HEK293 (cell line): Measurements from ENCODE around the gene FAM193A.

Experiments
- CTCF ChIA-PET: fragments of 350-600 bp; formaldehyde crosslinking; extraction: SDS; loops from one replicate; lab custom pipeline; 2021; ENCODE audit warnings: antibody characterized with exemption; lab: Yijun Ruan, JAX
- POLR2A ChIA-PET: fragments of 300-600 bp; formaldehyde crosslinking; extraction: SDS; loops from one replicate; lab custom pipeline; 2020; ENCODE audit warnings: antibody characterized with exemption, inconsistent platforms; lab: Yijun Ruan, JAX
- H3K27ac ChIP-seq: fragments of 200-500 bp; sonication (Bioruptor generic); 2 replicates; pipeline ENCODE4 v1.5.1; 2014; ENCODE audit warnings: low read depth, low read length, control low read depth, inconsistent platforms; ENCODE audit errors: extremely low read depth
- H3K36me3 ChIP-seq, 2 experiments: fragments of 200-500 bp in 1 of 2; sonication (Bioruptor generic) in 1 of 2; 1 replicate in 1 of 2; 2 replicates in 1 of 2; pipeline ENCODE4 v1.5.1; 2014 to 2017; ENCODE audit warnings: inconsistent platforms in 2 of 2, low read length in 2 of 2; ENCODE audit not compliant: control insufficient read depth in 2 of 2, insufficient read depth in 1 of 2
- H3K4me1 ChIP-seq: fragments of 200-500 bp; sonication (Bioruptor generic); 2 replicates; pipeline ENCODE4 v1.5.1; 2014; ENCODE audit warnings: mild to moderate bottlenecking, low read length, inconsistent platforms; ENCODE audit not compliant: control insufficient read depth, insufficient read depth
- H3K4me3 ChIP-seq: 2 replicates; pipeline ENCODE4 v1.5.1; 2011; ENCODE audit warnings: low read depth, mild to moderate bottlenecking, control low read depth, low read length, moderate library complexity
- H3K9me3 ChIP-seq: fragments of 200-500 bp; sonication (Bioruptor generic); 2 replicates; pipeline ENCODE4 v1.5.1; 2014; ENCODE audit warnings: low read depth, low read length, inconsistent platforms; ENCODE audit not compliant: control insufficient read depth, insufficient read depth
- HOXD13 ChIP-seq: sonication (generic); formaldehyde crosslinking; IDR thresholded peaks from 2 replicates; pipeline ENCODE4 v1.8.0; 2022; ENCODE audit warnings: missing genetic modification reagents, borderline replicate concordance
- RBAK ChIP-seq: fragments of 450-650 bp; formaldehyde crosslinking; IDR thresholded peaks from 2 replicates; pipeline ENCODE4 v1.5.1; 2016; ENCODE audit warnings: missing biosample characterization, missing genetic modification characterization
- SCRT1 ChIP-seq: fragments of 450-650 bp; formaldehyde crosslinking; IDR thresholded peaks from 2 replicates; pipeline ENCODE4 v1.5.1; 2016; ENCODE audit warnings: missing biosample characterization, missing genetic modification characterization, borderline replicate concordance
- SP7 ChIP-seq: fragments of 450-650 bp; formaldehyde crosslinking; IDR thresholded peaks from 2 replicates; pipeline ENCODE4 v1.5.1; 2016; ENCODE audit warnings: missing biosample characterization, missing genetic modification characterization
- WT1 ChIP-seq: fragments of 450-650 bp; formaldehyde crosslinking; IDR thresholded peaks from 2 replicates; pipeline ENCODE4 v1.5.1; 2016; ENCODE audit warnings: missing biosample characterization, missing genetic modification characterization
- ZBTB26 ChIP-seq: fragments of 450-650 bp; formaldehyde crosslinking; optimal IDR thresholded peaks from 2 replicates; pipeline ENCODE3; 2016; ENCODE audit warnings: missing biosample characterization, mild to moderate bottlenecking, missing genetic modification characterization
- ZFP69B ChIP-seq: fragments of 450-650 bp; formaldehyde crosslinking; IDR thresholded peaks from 2 replicates; pipeline ENCODE4 v1.5.1; 2016; ENCODE audit warnings: missing biosample characterization, missing genetic modification characterization
- ZNF157 ChIP-seq: fragments of 450-650 bp; formaldehyde crosslinking; IDR thresholded peaks from 2 replicates; pipeline ENCODE4 v1.5.1; 2016; ENCODE audit warnings: missing biosample characterization, missing genetic modification characterization
- ZNF202 ChIP-seq: fragments of 450-650 bp; formaldehyde crosslinking; IDR thresholded peaks from 2 replicates; pipeline ENCODE4 v1.5.1; 2016; ENCODE audit warnings: missing biosample characterization, missing genetic modification characterization, borderline replicate concordance
- ZNF274 ChIP-seq, 2 experiments: fragments of 200-500 bp in 1 of 2; fragments of 450-650 bp in 1 of 2; sonication (Bioruptor generic) in 1 of 2; formaldehyde crosslinking in 1 of 2; IDR thresholded peaks; 2 replicates each; pipeline versions ENCODE4 v1.5.1 to v1.6.1; 2014 to 2016; ENCODE audit warnings: borderline replicate concordance in 1 of 2, inconsistent platforms in 1 of 2, low read length in 1 of 2, missing biosample characterization in 1 of 2, missing genetic modification characterization in 1 of 2
- ZNF354C ChIP-seq: fragments of 450-650 bp; formaldehyde crosslinking; IDR thresholded peaks from 2 replicates; pipeline ENCODE4 v1.5.1; 2016; ENCODE audit warnings: missing biosample characterization, missing genetic modification characterization, low read depth, borderline replicate concordance
- ZNF423 ChIP-seq: fragments of 450-650 bp; formaldehyde crosslinking; IDR thresholded peaks from 2 replicates; pipeline ENCODE4 v1.5.1; 2016; ENCODE audit warnings: missing biosample characterization, missing genetic modification characterization
- ZNF560 ChIP-seq: fragments of 450-650 bp; formaldehyde crosslinking; IDR thresholded peaks from 2 replicates; pipeline ENCODE4 v1.5.1; 2017; ENCODE audit warnings: missing biosample characterization, missing genetic modification characterization, borderline replicate concordance
- ZNF623 ChIP-seq: fragments of 450-650 bp; formaldehyde crosslinking; IDR thresholded peaks from 2 replicates; pipeline ENCODE4 v1.5.1; 2016; ENCODE audit warnings: missing biosample characterization, missing genetic modification characterization
- ZNF626 ChIP-seq: fragments of 450-650 bp; sonication (Bioruptor Pico); formaldehyde crosslinking; IDR thresholded peaks from 2 replicates; pipeline ENCODE4 v1.5.1; 2018; ENCODE audit warnings: missing biosample characterization, missing genetic modification characterization, inconsistent platforms
- ZNF629 ChIP-seq: fragments of 450-650 bp; formaldehyde crosslinking; IDR thresholded peaks from 2 replicates; pipeline ENCODE4 v1.5.1; 2017; ENCODE audit warnings: missing biosample characterization, missing genetic modification characterization
- ZNF707 ChIP-seq: fragments of 450-650 bp; formaldehyde crosslinking; IDR thresholded peaks from 2 replicates; pipeline ENCODE4 v1.5.1; 2016; ENCODE audit warnings: missing biosample characterization, missing genetic modification characterization
- ZNF776 ChIP-seq: fragments of 450-650 bp; formaldehyde crosslinking; IDR thresholded peaks from 2 replicates; pipeline ENCODE4 v1.5.0; 2017; ENCODE audit warnings: missing biosample characterization, missing genetic modification characterization, borderline replicate concordance
- ZNF791 ChIP-seq: fragments of 450-650 bp; formaldehyde crosslinking; IDR thresholded peaks from 2 replicates; pipeline ENCODE4 v1.5.1; 2016; ENCODE audit warnings: missing biosample characterization, missing genetic modification characterization
- ZNF830 ChIP-seq: fragments of 450-650 bp; IDR thresholded peaks from 2 replicates; pipeline ENCODE4 v1.5.0; 2018; ENCODE audit warnings: missing biosample characterization, missing genetic modification characterization, low read depth, mild to moderate bottlenecking, moderate library complexity
- ZNF837 ChIP-seq: fragments of 450-650 bp; formaldehyde crosslinking; IDR thresholded peaks from 2 replicates; pipeline ENCODE4 v1.5.1; 2016; ENCODE audit warnings: missing biosample characterization, missing genetic modification characterization
- TF ChIP-seq, protein P1 (sequence below): fragments of 450-650 bp; formaldehyde crosslinking; IDR thresholded peaks from 2 replicates; pipeline ENCODE4 v1.5.1; 2016; ENCODE audit warnings: missing biosample characterization, missing genetic modification characterization
- TF ChIP-seq, protein P2 (sequence below): fragments of 450-650 bp; formaldehyde crosslinking; IDR thresholded peaks from 2 replicates; pipeline ENCODE4 v1.5.1; 2017; ENCODE audit warnings: missing biosample characterization, missing genetic modification characterization
- TF ChIP-seq, protein P3 (sequence below): fragments of 450-650 bp; formaldehyde crosslinking; IDR thresholded peaks from 2 replicates; pipeline ENCODE4 v1.5.1; 2017; ENCODE audit warnings: missing biosample characterization, missing genetic modification characterization
- TF ChIP-seq, protein P4 (sequence below): fragments of 450-650 bp; formaldehyde crosslinking; IDR thresholded peaks from 2 replicates; pipeline ENCODE4 v1.5.1; 2016; ENCODE audit warnings: missing biosample characterization, missing genetic modification characterization

FAM193A gene

GRCh38 chr4:2729533-2729875 is 193.1 kb downstream of the FAM193A start:
- POLR2A ChIA-PET = no interaction called here
- TF ChIP-seq ZNF202 (tag by site-specific recombination) = no peak
- TF ChIP-seq ZNF274 (IDR thresholded peaks at IDR 0.05; ENCODE audit: low read length) = no peak
- no peak for TF ChIP-seq ZNF274 (tag by site-specific recombination; IDR thresholded peaks at IDR 0.05; ENCODE audit: borderline replicate concordance)
- no peak for TF ChIP-seq HOXD13 (CRISPR knock-in tag)
- TF ChIP-seq ZNF560 (tag by site-specific recombination) = no peak
- TF ChIP-seq SCRT1 (tag by site-specific recombination) = no peak
- TF ChIP-seq, protein P1, sequence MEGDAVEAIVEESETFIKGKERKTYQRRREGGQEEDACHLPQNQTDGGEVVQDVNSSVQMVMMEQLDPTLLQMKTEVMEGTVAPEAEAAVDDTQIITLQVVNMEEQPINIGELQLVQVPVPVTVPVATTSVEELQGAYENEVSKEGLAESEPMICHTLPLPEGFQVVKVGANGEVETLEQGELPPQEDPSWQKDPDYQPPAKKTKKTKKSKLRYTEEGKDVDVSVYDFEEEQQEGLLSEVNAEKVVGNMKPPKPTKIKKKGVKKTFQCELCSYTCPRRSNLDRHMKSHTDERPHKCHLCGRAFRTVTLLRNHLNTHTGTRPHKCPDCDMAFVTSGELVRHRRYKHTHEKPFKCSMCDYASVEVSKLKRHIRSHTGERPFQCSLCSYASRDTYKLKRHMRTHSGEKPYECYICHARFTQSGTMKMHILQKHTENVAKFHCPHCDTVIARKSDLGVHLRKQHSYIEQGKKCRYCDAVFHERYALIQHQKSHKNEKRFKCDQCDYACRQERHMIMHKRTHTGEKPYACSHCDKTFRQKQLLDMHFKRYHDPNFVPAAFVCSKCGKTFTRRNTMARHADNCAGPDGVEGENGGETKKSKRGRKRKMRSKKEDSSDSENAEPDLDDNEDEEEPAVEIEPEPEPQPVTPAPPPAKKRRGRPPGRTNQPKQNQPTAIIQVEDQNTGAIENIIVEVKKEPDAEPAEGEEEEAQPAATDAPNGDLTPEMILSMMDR (tag by site-specific recombination) = no peak
- no peak for TF ChIP-seq WT1 (tag by site-specific recombination)
- TF ChIP-seq, protein P2, sequence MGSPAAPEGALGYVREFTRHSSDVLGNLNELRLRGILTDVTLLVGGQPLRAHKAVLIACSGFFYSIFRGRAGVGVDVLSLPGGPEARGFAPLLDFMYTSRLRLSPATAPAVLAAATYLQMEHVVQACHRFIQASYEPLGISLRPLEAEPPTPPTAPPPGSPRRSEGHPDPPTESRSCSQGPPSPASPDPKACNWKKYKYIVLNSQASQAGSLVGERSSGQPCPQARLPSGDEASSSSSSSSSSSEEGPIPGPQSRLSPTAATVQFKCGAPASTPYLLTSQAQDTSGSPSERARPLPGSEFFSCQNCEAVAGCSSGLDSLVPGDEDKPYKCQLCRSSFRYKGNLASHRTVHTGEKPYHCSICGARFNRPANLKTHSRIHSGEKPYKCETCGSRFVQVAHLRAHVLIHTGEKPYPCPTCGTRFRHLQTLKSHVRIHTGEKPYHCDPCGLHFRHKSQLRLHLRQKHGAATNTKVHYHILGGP (tag by site-specific recombination) = no peak
- no peak for TF ChIP-seq ZNF623 (tag by site-specific recombination)
- TF ChIP-seq, all 188 proteins: peak for 0
- H3K27ac ChIP-seq = no peak overlapping the region
- no peaks in the 10 kb centered on the region for H3K9me3 ChIP-seq
- H3K4me3 ChIP-seq = no peak overlapping the region
- CTCF ChIA-PET = no interaction called here
- H3K4me1 ChIP-seq = no peaks in the 10 kb centered on the region
- H3K36me3 ChIP-seq = peaks cover 0 to 47% of the 10 kb centered on the region in 2 experiments; a peak in 2 of 3 replicates

DNA sequence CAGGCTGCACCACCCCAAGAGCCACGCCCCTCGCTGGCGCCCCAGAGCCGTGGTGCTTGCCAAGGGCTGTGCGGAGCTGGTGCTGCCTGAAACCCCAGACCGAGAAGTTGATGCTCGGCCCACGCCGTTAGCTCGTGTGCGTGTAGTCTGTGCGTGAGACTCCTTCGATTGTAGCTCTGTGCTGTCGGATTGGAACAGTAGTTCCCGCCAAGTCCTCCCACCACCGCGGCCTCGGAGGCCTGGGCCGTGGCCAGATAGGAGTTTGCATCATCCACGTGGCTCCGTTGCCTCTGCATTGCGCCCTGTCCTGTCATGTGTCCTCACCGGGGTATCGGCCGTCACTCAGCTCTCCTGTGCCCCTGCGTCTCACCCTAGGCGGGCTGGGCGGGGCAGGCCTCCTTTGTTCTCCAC is 195.5 kb downstream of the FAM193A start:
- no peaks in the 10 kb centered on the region for H3K4me1 ChIP-seq
- H3K4me3 ChIP-seq = no peak overlapping the region
- peaks cover 0 to 48% of the 10 kb centered on the region in 2 experiments; a peak in 2 of 3 replicates for H3K36me3 ChIP-seq
- no peaks in the 10 kb centered on the region for H3K9me3 ChIP-seq
- POLR2A ChIA-PET = no interaction called here
- CTCF ChIA-PET = no interaction called here
- H3K27ac ChIP-seq = no peak overlapping the region
- TF ChIP-seq SP7 (tag by site-specific recombination) = no peak
- no peak for TF ChIP-seq ZNF707 (tag by site-specific recombination)
- no peak for TF ChIP-seq ZNF629 (tag by site-specific recombination)
- TF ChIP-seq, protein P3, sequence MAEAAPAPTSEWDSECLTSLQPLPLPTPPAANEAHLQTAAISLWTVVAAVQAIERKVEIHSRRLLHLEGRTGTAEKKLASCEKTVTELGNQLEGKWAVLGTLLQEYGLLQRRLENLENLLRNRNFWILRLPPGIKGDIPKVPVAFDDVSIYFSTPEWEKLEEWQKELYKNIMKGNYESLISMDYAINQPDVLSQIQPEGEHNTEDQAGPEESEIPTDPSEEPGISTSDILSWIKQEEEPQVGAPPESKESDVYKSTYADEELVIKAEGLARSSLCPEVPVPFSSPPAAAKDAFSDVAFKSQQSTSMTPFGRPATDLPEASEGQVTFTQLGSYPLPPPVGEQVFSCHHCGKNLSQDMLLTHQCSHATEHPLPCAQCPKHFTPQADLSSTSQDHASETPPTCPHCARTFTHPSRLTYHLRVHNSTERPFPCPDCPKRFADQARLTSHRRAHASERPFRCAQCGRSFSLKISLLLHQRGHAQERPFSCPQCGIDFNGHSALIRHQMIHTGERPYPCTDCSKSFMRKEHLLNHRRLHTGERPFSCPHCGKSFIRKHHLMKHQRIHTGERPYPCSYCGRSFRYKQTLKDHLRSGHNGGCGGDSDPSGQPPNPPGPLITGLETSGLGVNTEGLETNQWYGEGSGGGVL (tag by site-specific recombination) = no peak
- TF ChIP-seq ZNF157 (tag by site-specific recombination) = no peak
- TF ChIP-seq, protein P4, sequence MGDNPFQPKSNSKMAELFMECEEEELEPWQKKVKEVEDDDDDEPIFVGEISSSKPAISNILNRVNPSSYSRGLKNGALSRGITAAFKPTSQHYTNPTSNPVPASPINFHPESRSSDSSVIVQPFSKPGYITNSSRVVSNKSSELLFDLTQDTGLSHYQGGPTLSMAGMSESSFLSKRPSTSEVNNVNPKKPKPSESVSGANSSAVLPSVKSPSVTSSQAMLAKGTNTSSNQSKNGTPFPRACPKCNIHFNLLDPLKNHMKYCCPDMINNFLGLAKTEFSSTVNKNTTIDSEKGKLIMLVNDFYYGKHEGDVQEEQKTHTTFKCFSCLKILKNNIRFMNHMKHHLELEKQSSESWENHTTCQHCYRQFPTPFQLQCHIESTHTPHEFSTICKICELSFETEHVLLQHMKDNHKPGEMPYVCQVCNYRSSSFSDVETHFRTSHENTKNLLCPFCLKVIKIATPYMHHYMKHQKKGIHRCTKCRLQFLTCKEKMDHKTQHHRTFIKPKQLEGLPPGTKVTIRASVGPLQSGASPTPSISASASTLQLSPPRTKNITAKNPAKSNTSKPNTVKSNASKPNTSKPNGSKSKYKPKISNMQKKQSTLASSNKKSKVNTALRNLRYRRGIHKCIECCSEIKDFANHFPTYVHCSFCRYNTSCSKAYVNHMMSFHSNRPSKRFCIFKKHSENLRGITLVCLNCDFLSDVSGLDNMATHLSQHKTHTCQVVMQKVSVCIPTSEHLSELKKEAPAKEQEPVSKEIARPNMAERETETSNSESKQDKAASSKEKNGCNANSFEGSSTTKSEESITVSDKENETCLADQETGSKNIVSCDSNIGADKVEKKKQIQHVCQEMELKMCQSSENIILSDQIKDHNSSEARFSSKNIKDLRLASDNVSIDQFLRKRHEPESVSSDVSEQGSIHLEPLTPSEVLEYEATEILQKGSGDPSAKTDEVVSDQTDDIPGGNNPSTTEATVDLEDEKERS = no peak
- TF ChIP-seq ZNF423 (tag by site-specific recombination) = no peak
- no peak for TF ChIP-seq ZNF626
- no peak for TF ChIP-seq ZFP69B (tag by site-specific recombination)
- no peak for TF ChIP-seq ZNF791 (tag by site-specific recombination)
- no peak for TF ChIP-seq ZNF776 (tag by site-specific recombination)
- TF ChIP-seq ZNF830 = no peak
- TF ChIP-seq ZBTB26 (tag by site-specific recombination) = no peak
- no peak for TF ChIP-seq RBAK
- TF ChIP-seq ZNF837 (tag by site-specific recombination) = no peak
- TF ChIP-seq ZNF354C (tag by site-specific recombination) = no peak
